GOT3 (cell line): ENCODE data around the gene ACYP2.
"Not testable (repeated sequence)": the region's sequence is repeated elsewhere in the genome, so short reads cannot be mapped to it uniquely, and the experiment has no call there.

Source experiments
- DNase-seq: peaks from one replicate; lab custom pipeline; 2025; ENCODE audit warnings: mixed read lengths; lab: John Stamatoyannopoulos, UW

The ACYP2 gene

GRCh38 chr2:54271843-54272627 is 156.6 kb downstream of the ACYP2 start:
- DNase-seq, result no peak

- no peak for DNase-seq
These were observed 159.4 kb downstream of the ACYP2 start for GRCh38 chr2:54274781-54275242.

GRCh38 chr2:54275541-54275940 is 160.1 kb downstream of the ACYP2 start:
- DNase-seq, result no peak

- no peak for DNase-seq
These were observed 164.0 kb downstream of the ACYP2 start for GRCh38 chr2:54279385-54279784.

- DNase-seq, result no peak
These were observed 169.4 kb downstream of the ACYP2 start for GRCh38 chr2:54284826-54285225.

GRCh38 chr2:54285451-54285850 is 170.0 kb downstream of the ACYP2 start:
- no peak for DNase-seq

GRCh38 chr2:54287532-54287931 is 172.1 kb downstream of the ACYP2 start:
- DNase-seq, result no peak

GRCh38 chr2:54289917-54290316 is 174.5 kb downstream of the ACYP2 start:
- no peak for DNase-seq

GRCh38 chr2:54290356-54291025 is 175.1 kb downstream of the ACYP2 start:
- DNase-seq, result no peak

- not testable (repeated sequence) for DNase-seq
These were observed 179.2 kb downstream of the ACYP2 start for GRCh38 chr2:54294665-54295064.

GRCh38 chr2:54295911-54296310 is 180.5 kb downstream of the ACYP2 start:
- DNase-seq, result no peak

GRCh38 chr2:54298514-54298913 is 183.1 kb downstream of the ACYP2 start:
- no peak for DNase-seq

- DNase-seq, result no peak
These were observed 188.2 kb downstream of the ACYP2 start for GRCh38 chr2:54303631-54304030.

- DNase-seq, result no peak
These were observed 191.1 kb downstream of the ACYP2 start for GRCh38 chr2:54306556-54306955.

GRCh38 chr2:54308186-54308585 is 192.8 kb downstream of the ACYP2 start:
- DNase-seq, result no peak

GRCh38 chr2:54308782-54309181 is 193.4 kb downstream of the ACYP2 start:
- no peak for DNase-seq

- no peak for DNase-seq
These were observed 194.9 kb downstream of the ACYP2 start for GRCh38 chr2:54310311-54310710.

- no peak for DNase-seq
These were observed 195.5 kb downstream of the ACYP2 start for GRCh38 chr2:54310961-54311360.

GRCh38 chr2:54313147-54313546 is 197.7 kb downstream of the ACYP2 start:
- DNase-seq, result no peak

- no peak for DNase-seq
These were observed 202.6 kb downstream of the ACYP2 start for GRCh38 chr2:54317973-54318372.

GRCh38 chr2:54318821-54319220 is 203.4 kb downstream of the ACYP2 start:
- DNase-seq, result no peak

GRCh38 chr2:54321047-54321446 is 205.6 kb downstream of the ACYP2 start:
- no peak for DNase-seq

GRCh38 chr2:54324517-54324916 is 209.1 kb downstream of the ACYP2 start:
- DNase-seq, result not testable (repeated sequence)
